Trophoblast cell (in vitro differentiated cells and primary cell): ENCODE results near the gene AFTPH.

Source experiments
- DNase-seq, 2 donors: peaks; one replicate each; pipeline ENCODE4 v3.0.0-alpha.2; 2016
- H2AFZ ChIP-seq: 2 replicates; pipeline ENCODE4 v1.6.1; 2013; ENCODE audit warnings: low read length, moderate library complexity, mild to moderate bottlenecking; ENCODE audit not compliant: insufficient read depth, poor library complexity
- H2AK5ac ChIP-seq: 2 replicates; pipeline ENCODE4 v1.6.1; 2013; ENCODE audit warnings: mild to moderate bottlenecking, low read length
- H2BK120ac ChIP-seq: 2 replicates; pipeline ENCODE4 v1.6.1; 2013; ENCODE audit warnings: low read length, mild to moderate bottlenecking, moderate library complexity; ENCODE audit not compliant: insufficient read depth, poor library complexity
- H2BK12ac ChIP-seq: 2 replicates; pipeline ENCODE4 v1.6.1; 2013; ENCODE audit warnings: mild to moderate bottlenecking, low read length, moderate library complexity
- H2BK5ac ChIP-seq: 2 replicates; pipeline ENCODE4 v1.6.1; 2013; ENCODE audit warnings: low read length, low read depth, moderate library complexity, mild to moderate bottlenecking; ENCODE audit not compliant: poor library complexity
- H3K14ac ChIP-seq: 2 replicates; pipeline ENCODE4 v1.6.1; 2013; ENCODE audit warnings: mild to moderate bottlenecking, low read length
- H3K18ac ChIP-seq: 2 replicates; pipeline ENCODE4 v1.6.1; 2013; ENCODE audit warnings: mild to moderate bottlenecking, low read length
- H3K23ac ChIP-seq: 2 replicates; pipeline ENCODE4 v1.6.1; 2013; ENCODE audit warnings: low read length
- H3K27ac ChIP-seq: 2 replicates; pipeline ENCODE4 v1.5.1; 2013; ENCODE audit warnings: low read depth, mild to moderate bottlenecking, inconsistent platforms, low read length, moderate library complexity
- H3K27me3 ChIP-seq: 2 replicates; pipeline ENCODE4 v1.6.1; 2013; ENCODE audit warnings: inconsistent platforms, mild to moderate bottlenecking, low read length, moderate library complexity; ENCODE audit not compliant: insufficient read depth
- H3K36me3 ChIP-seq, 2 experiments: 1 replicate in 1 of 2; 2 replicates in 1 of 2; pipeline ENCODE4 v1.6.1; 2013; ENCODE audit warnings: low read length in 2 of 2, mild to moderate bottlenecking in 2 of 2, moderate library complexity in 1 of 2; ENCODE audit not compliant: insufficient read depth in 2 of 2, control insufficient read depth in 1 of 2
- H3K4ac ChIP-seq: 2 replicates; pipeline ENCODE4 v1.6.1; 2013; ENCODE audit warnings: low read depth, mild to moderate bottlenecking, low read length, moderate library complexity
- H3K4me1 ChIP-seq, 2 experiments: 1 replicate in 1 of 2; 2 replicates in 1 of 2; pipeline ENCODE4 v1.6.1; 2013; ENCODE audit warnings: low read length in 2 of 2, mild to moderate bottlenecking in 2 of 2, moderate library complexity in 1 of 2; ENCODE audit not compliant: insufficient read depth in 2 of 2, control insufficient read depth in 1 of 2
- H3K4me2 ChIP-seq: 2 replicates; pipeline ENCODE4 v1.6.1; 2013; ENCODE audit warnings: inconsistent platforms, mild to moderate bottlenecking, low read length, moderate library complexity
- H3K4me3 ChIP-seq: 2 replicates; pipeline ENCODE4 v1.5.1; 2013; ENCODE audit warnings: mild to moderate bottlenecking, low read depth, low read length, inconsistent platforms
- H3K79me1 ChIP-seq: one replicate; pipeline ENCODE4 v1.6.1; 2013; ENCODE audit warnings: low read length
- H3K79me2 ChIP-seq: 2 replicates; pipeline ENCODE4 v1.6.1; 2013; ENCODE audit warnings: low read length, mild to moderate bottlenecking; ENCODE audit not compliant: control insufficient read depth, insufficient read depth, poor library complexity
- H3K9ac ChIP-seq: 2 replicates; pipeline ENCODE4 v1.6.1; 2013; ENCODE audit warnings: mild to moderate bottlenecking, low read length
- H3K9me3 ChIP-seq: 2 replicates; pipeline ENCODE4 v1.6.1; 2013; ENCODE audit warnings: low read depth, mild to moderate bottlenecking, control low read depth, inconsistent platforms, low read length; ENCODE audit not compliant: insufficient read depth
- H4K12ac ChIP-seq: 2 replicates; pipeline ENCODE4 v1.6.1; 2013; ENCODE audit warnings: low read depth, mild to moderate bottlenecking, low read length, moderate library complexity
- H4K8ac ChIP-seq: 2 replicates; pipeline ENCODE4 v1.6.1; 2013; ENCODE audit warnings: low read depth, mild to moderate bottlenecking, low read length, moderate library complexity
- H4K91ac ChIP-seq: one replicate; pipeline ENCODE4 v1.6.1; 2013; ENCODE audit warnings: low read depth, mild to moderate bottlenecking, low read length, moderate library complexity
- WGBS: extraction: QIAGEN DNeasy Blood & Tissue Kit; methylation state at CpG from one replicate; pipeline ENCODE4 v1.1.7; 2013; ENCODE audit warnings: missing lambda C conversion rate; ENCODE audit not compliant: insufficient read length, insufficient coverage; ENCODE audit errors: extremely low coverage; 5-methylcytosine and 5-hydroxymethylcytosine counted together

The AFTPH gene

GRCh38 chr2:64586054-64586453 is 61.9 kb downstream of the AFTPH start:
- no peak overlapping the region for H2BK12ac ChIP-seq
- H4K91ac ChIP-seq = no peak overlapping the region
- no peaks in the 10 kb centered on the region for H3K9me3 ChIP-seq
- no peak for DNase-seq
- no peak overlapping the region for H3K23ac ChIP-seq
- no peaks in the 10 kb centered on the region for H3K4me1 ChIP-seq
- no peak overlapping the region for H4K12ac ChIP-seq
- no peak overlapping the region for H3K18ac ChIP-seq
- no peak overlapping the region for H4K8ac ChIP-seq
- H3K27ac ChIP-seq = no peak overlapping the region
- no peak overlapping the region for H2BK120ac ChIP-seq
- no peak overlapping the region for H3K14ac ChIP-seq
- H2AK5ac ChIP-seq = no peak overlapping the region
- no peak overlapping the region for H3K9ac ChIP-seq
- no CpG with 5 or more reads among the region's 4 CpGs for WGBS
- H3K36me3 ChIP-seq = peaks cover 0 to 2% of the 10 kb centered on the region in 2 experiments
- no peak overlapping the region for H3K4me2 ChIP-seq
- H3K4me3 ChIP-seq = no peak overlapping the region
- no peaks in the 10 kb centered on the region for H3K79me1 ChIP-seq
- H3K4ac ChIP-seq = no peak overlapping the region
- no peak overlapping the region for H2BK5ac ChIP-seq
- H3K79me2 ChIP-seq = no peaks in the 10 kb centered on the region
- H3K27me3 ChIP-seq = no peaks in the 10 kb centered on the region
- H2AFZ ChIP-seq = no peak overlapping the region

GRCh38 chr2:64586883-64587481 is 62.9 kb downstream of the AFTPH start:
- H4K12ac ChIP-seq = no peak overlapping the region

GRCh38 chr2:64587561-64587960 is 63.4 kb downstream of the AFTPH start:
- H2AK5ac ChIP-seq = no peak overlapping the region
- H2AFZ ChIP-seq = no peak overlapping the region
- H3K36me3 ChIP-seq = peaks cover 0 to 2% of the 10 kb centered on the region in 2 experiments
- H3K79me2 ChIP-seq = no peaks in the 10 kb centered on the region
- no peak overlapping the region for H4K12ac ChIP-seq
- H3K4ac ChIP-seq = no peak overlapping the region
- DNase-seq = no peak
- H3K14ac ChIP-seq = no peak overlapping the region
- no peaks in the 10 kb centered on the region for H3K27me3 ChIP-seq
- no peak overlapping the region for H4K8ac ChIP-seq
- no peaks in the 10 kb centered on the region for H3K79me1 ChIP-seq
- H4K91ac ChIP-seq = no peak overlapping the region
- H2BK120ac ChIP-seq = no peak overlapping the region
- H3K4me2 ChIP-seq = no peak overlapping the region
- H3K9ac ChIP-seq = no peak overlapping the region
- H3K18ac ChIP-seq = no peak overlapping the region
- no peaks in the 10 kb centered on the region for H3K9me3 ChIP-seq
- no peak overlapping the region for H3K27ac ChIP-seq
- H3K4me1 ChIP-seq = no peaks in the 10 kb centered on the region
- no peak overlapping the region for H2BK5ac ChIP-seq
- H3K4me3 ChIP-seq = no peak overlapping the region
- no peak overlapping the region for H2BK12ac ChIP-seq
- no peak overlapping the region for H3K23ac ChIP-seq

More at GRCh38 chr2:64586883-64587481, 62.9 kb downstream of the AFTPH start:
- no peak overlapping the region for H3K23ac ChIP-seq
- no peak overlapping the region for H3K14ac ChIP-seq
- H3K79me2 ChIP-seq = no peaks in the 10 kb centered on the region
- no peak overlapping the region for H3K27ac ChIP-seq
- H3K4me1 ChIP-seq = no peaks in the 10 kb centered on the region
- H2AFZ ChIP-seq = no peak overlapping the region
- WGBS = no CpG with 5 or more reads among the region's 6 CpGs
- peaks cover 0 to 2% of the 10 kb centered on the region in 2 experiments for H3K36me3 ChIP-seq
- no peak overlapping the region for H2AK5ac ChIP-seq
- H3K9me3 ChIP-seq = no peaks in the 10 kb centered on the region
- H2BK5ac ChIP-seq = no peak overlapping the region
- H3K9ac ChIP-seq = no peak overlapping the region
- H3K18ac ChIP-seq = no peak overlapping the region
- H3K79me1 ChIP-seq = no peaks in the 10 kb centered on the region
- no peak overlapping the region for H3K4ac ChIP-seq
- H2BK12ac ChIP-seq = no peak overlapping the region
- no peak overlapping the region for H3K4me2 ChIP-seq
- H2BK120ac ChIP-seq = no peak overlapping the region
- DNase-seq = peak; percentile 22 to 79
- no peaks in the 10 kb centered on the region for H3K27me3 ChIP-seq
- H4K8ac ChIP-seq = no peak overlapping the region
- H3K4me3 ChIP-seq = no peak overlapping the region
- H4K91ac ChIP-seq = no peak overlapping the region

- no peak overlapping the region for H3K18ac ChIP-seq
Measured at GRCh38 chr2:64591188-64591587, 67.1 kb downstream of the AFTPH start.

More at GRCh38 chr2:64591188-64591587, 67.1 kb downstream of the AFTPH start:
- Histone ChIP-seq H2AFZ (no peak overlapping the region), H4K91ac (no peak overlapping the region), H3K23ac (no peak overlapping the region), H3K4ac (no peak overlapping the region), H3K14ac (no peak overlapping the region), H3K79me1 (no peaks in the 10 kb centered on the region), H4K8ac (no peak overlapping the region), H3K27me3 (no peaks in the 10 kb centered on the region), H2BK120ac (no peak overlapping the region), H2BK12ac (no peak overlapping the region), H3K36me3 (peaks cover 0 to 2% of the 10 kb centered on the region in 2 experiments), H3K79me2 (no peaks in the 10 kb centered on the region), H2BK5ac (peak overlapping the region; percentile 10), H3K9me3 (no peaks in the 10 kb centered on the region), H3K4me3 (no peak overlapping the region), H3K9ac (no peak overlapping the region), H4K12ac (no peak overlapping the region), H3K27ac (no peak overlapping the region), H3K4me2 (no peak overlapping the region), H3K4me1 (no peaks in the 10 kb centered on the region), H2AK5ac (no peak overlapping the region)
- WGBS = no CpG with 5 or more reads among the region's 4 CpGs
- DNase-seq = no peak
